ENCODE measurements around the gene ACTR5. TPM values are rescaled to one million over a fixed set of nuclear protein-coding genes. Genes with fewer than 3 reads are reported as not detected.

ACTR5 gene
- total RNA-seq, 1 donor from 2014 or later = 17.3 TPM

- Mint-ChIP-seq H3K9me3 (ENCODE audit: unreplicated experiment) (no peaks in the 10 kb centered on the region), H3K36me3 (ENCODE audit: low read depth, unreplicated experiment) (peaks cover 13% of the 10 kb centered on the region), H3K27ac (ENCODE audit: unreplicated experiment) (peak overlapping the region; percentile 26), H3K4me1 (ENCODE audit: unreplicated experiment) (peaks cover 18% of the 10 kb centered on the region), H3K27me3 (ENCODE audit: unreplicated experiment) (peaks cover 11% of the 10 kb centered on the region), H3K4me3 (ENCODE audit: unreplicated experiment) (peak overlapping the region; percentile 53)
- DNase-seq (ENCODE audit: low spot score) = no peak
- no peak for TF ChIP-seq CTCF (IDR thresholded peaks at IDR 0.05; ENCODE audit: unreplicated experiment)
These were observed 664 bp upstream of the ACTR5 start for GRCh38 chr20:38747495-38748096.

GRCh38 chr20:38748861-38749149 is 545 bp downstream of the ACTR5 start:
- Mint-ChIP-seq H3K4me1 (ENCODE audit: unreplicated experiment) (peaks cover 14% of the 10 kb centered on the region), H3K36me3 (ENCODE audit: low read depth, unreplicated experiment) (peaks cover 13% of the 10 kb centered on the region), H3K27ac (ENCODE audit: unreplicated experiment) (peak overlapping the region; percentile 92), H3K4me3 (ENCODE audit: unreplicated experiment) (peak overlapping the region; percentile 98), H3K27me3 (ENCODE audit: unreplicated experiment) (peaks cover 7% of the 10 kb centered on the region), H3K9me3 (ENCODE audit: unreplicated experiment) (no peaks in the 10 kb centered on the region)
- no peak for DNase-seq (ENCODE audit: low spot score)
- no peak for TF ChIP-seq CTCF (IDR thresholded peaks at IDR 0.05; ENCODE audit: unreplicated experiment)

GRCh38 chr20:38751360-38751976 is 3.2 kb downstream of the ACTR5 start:
- no peak overlapping the region for H3K27ac Mint-ChIP-seq (ENCODE audit: unreplicated experiment)
- peaks cover 35% of the 10 kb centered on the region for H3K4me1 Mint-ChIP-seq (ENCODE audit: unreplicated experiment)
- peaks cover 6% of the 10 kb centered on the region for H3K27me3 Mint-ChIP-seq (ENCODE audit: unreplicated experiment)
- no peak overlapping the region for H3K4me3 Mint-ChIP-seq (ENCODE audit: unreplicated experiment)
- no peaks in the 10 kb centered on the region for H3K9me3 Mint-ChIP-seq (ENCODE audit: unreplicated experiment)
- TF ChIP-seq CTCF (IDR thresholded peaks at IDR 0.05; ENCODE audit: unreplicated experiment) = peak; percentile 55
- DNase-seq (ENCODE audit: low spot score) = peak; percentile 25
- H3K36me3 Mint-ChIP-seq (ENCODE audit: low read depth, unreplicated experiment) = peaks cover 28% of the 10 kb centered on the region

GRCh38 chr20:38752029-38752428 is 3.8 kb downstream of the ACTR5 start:
- Mint-ChIP-seq H3K27ac (ENCODE audit: unreplicated experiment) (no peak overlapping the region), H3K36me3 (ENCODE audit: low read depth, unreplicated experiment) (peaks cover 29% of the 10 kb centered on the region), H3K4me1 (ENCODE audit: unreplicated experiment) (peaks cover 36% of the 10 kb centered on the region), H3K4me3 (ENCODE audit: unreplicated experiment) (no peak overlapping the region), H3K27me3 (ENCODE audit: unreplicated experiment) (peaks cover 6% of the 10 kb centered on the region), H3K9me3 (ENCODE audit: unreplicated experiment) (no peaks in the 10 kb centered on the region)
- no peak for DNase-seq (ENCODE audit: low spot score)
- TF ChIP-seq CTCF (IDR thresholded peaks at IDR 0.05; ENCODE audit: unreplicated experiment) = no peak

GRCh38 chr20:38754924-38755323 is 6.7 kb downstream of the ACTR5 start:
- Mint-ChIP-seq H3K9me3 (ENCODE audit: unreplicated experiment) (no peaks in the 10 kb centered on the region), H3K27me3 (ENCODE audit: unreplicated experiment) (peaks cover 2% of the 10 kb centered on the region), H3K27ac (ENCODE audit: unreplicated experiment) (no peak overlapping the region), H3K36me3 (ENCODE audit: low read depth, unreplicated experiment) (peaks cover 26% of the 10 kb centered on the region), H3K4me1 (ENCODE audit: unreplicated experiment) (peaks cover 30% of the 10 kb centered on the region), H3K4me3 (ENCODE audit: unreplicated experiment) (no peak overlapping the region)
- TF ChIP-seq CTCF (IDR thresholded peaks at IDR 0.05; ENCODE audit: unreplicated experiment) = no peak
- no peak for DNase-seq (ENCODE audit: low spot score)
